Measurements from ENCODE around the gene NEU2. TPM values are rescaled to one million over a fixed set of nuclear protein-coding genes. Genes with fewer than 3 reads are reported as not detected.

Gene NEU2
- total RNA-seq, 1 donor from 2014 or later, result not detected

- TF ChIP-seq CTCF (IDR thresholded peaks at IDR 0.05; ENCODE audit: borderline replicate concordance), result no peak
- H3K27me3 ChIP-seq (ENCODE audit: low read depth), result peaks cover 14% of the 10 kb centered on the region
- H3K4me1 ChIP-seq, result peaks cover 20% of the 10 kb centered on the region
- no peak for DNase-seq
- peaks cover 19% of the 10 kb centered on the region for H3K9me3 ChIP-seq (replicated peaks)
- peak overlapping the region; percentile 23 for H3K27ac ChIP-seq (replicated peaks)
- intact Hi-C loops (cut with micrococcal nuclease), result no loop called here
- no peak overlapping the region for H3K4me3 ChIP-seq
- peaks cover 5% of the 10 kb centered on the region for H3K36me3 ChIP-seq
Measured at GRCh38 chr2:233075141-233075965, 42.9 kb downstream of the NEU2 start.

DNA sequence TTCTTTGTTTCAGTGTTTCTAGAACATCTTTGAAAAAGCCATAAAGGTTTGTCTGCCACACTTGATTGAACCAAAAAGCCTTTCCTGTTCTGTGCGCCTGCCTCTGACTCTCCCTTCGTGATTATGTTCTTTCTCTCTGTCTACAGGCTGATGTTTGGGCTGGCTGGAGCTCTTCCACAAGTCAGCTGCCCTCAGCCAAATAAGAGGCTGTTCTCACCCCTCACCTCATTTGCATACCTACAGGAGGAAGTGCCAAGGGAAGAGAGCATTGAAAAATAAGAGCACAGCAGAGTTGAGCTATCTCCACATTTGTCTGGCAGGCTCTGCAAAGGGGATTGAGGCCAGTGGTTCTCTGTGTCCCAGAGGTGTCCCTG is 43.5 kb downstream of the NEU2 start:
- Histone ChIP-seq H3K27ac (replicated peaks) (peak overlapping the region; percentile 23), H3K4me1 (peaks cover 20% of the 10 kb centered on the region)
- no peak for TF ChIP-seq CTCF (IDR thresholded peaks at IDR 0.05; ENCODE audit: borderline replicate concordance)

GRCh38 chr2:233076749-233077148 is 44.3 kb downstream of the NEU2 start:
- no peak for TF ChIP-seq CTCF (IDR thresholded peaks at IDR 0.05; ENCODE audit: borderline replicate concordance)
- peaks cover 20% of the 10 kb centered on the region for H3K4me1 ChIP-seq
- intact Hi-C loops (cut with micrococcal nuclease), result no loop called here
- H3K36me3 ChIP-seq, result no peaks in the 10 kb centered on the region
- H3K27me3 ChIP-seq (ENCODE audit: low read depth), result peaks cover 19% of the 10 kb centered on the region
- no peak overlapping the region for H3K27ac ChIP-seq (replicated peaks)
- H3K9me3 ChIP-seq (replicated peaks), result peaks cover 11% of the 10 kb centered on the region
- no peak for DNase-seq
- no peak overlapping the region for H3K4me3 ChIP-seq

More for the DNA sequence above, 43.5 kb downstream of the NEU2 start:
- Histone ChIP-seq H3K27me3 (ENCODE audit: low read depth) (peaks cover 18% of the 10 kb centered on the region), H3K4me3 (no peak overlapping the region), H3K9me3 (replicated peaks) (peaks cover 19% of the 10 kb centered on the region), H3K36me3 (peaks cover 5% of the 10 kb centered on the region)
- intact Hi-C loops (cut with micrococcal nuclease), result no loop called here
- DNase-seq, result no peak

- intact Hi-C loops (cut with micrococcal nuclease), result no loop called here
Measured at GRCh38 chr2:233079473-233079877, 47.0 kb downstream of the NEU2 start.

More at GRCh38 chr2:233079473-233079877, 47.0 kb downstream of the NEU2 start:
- no peaks in the 10 kb centered on the region for H3K36me3 ChIP-seq
- peaks cover 11% of the 10 kb centered on the region for H3K27me3 ChIP-seq (ENCODE audit: low read depth)
- DNase-seq, result no peak
- peaks cover 40% of the 10 kb centered on the region for H3K4me1 ChIP-seq
- no peaks in the 10 kb centered on the region for H3K9me3 ChIP-seq (replicated peaks)
- H3K27ac ChIP-seq (replicated peaks), result no peak overlapping the region
- H3K4me3 ChIP-seq, result no peak overlapping the region
- TF ChIP-seq CTCF (IDR thresholded peaks at IDR 0.05; ENCODE audit: borderline replicate concordance), result no peak
